UCSD-AML1 (cell line): ENCODE measurements around the gene ID2.
"Not testable (repeated sequence)": the region's sequence is repeated elsewhere in the genome, so short reads cannot be mapped to it uniquely, and the experiment has no call there.

Experiments used
- DNase-seq: peaks from one replicate; lab custom pipeline; 2025; ENCODE audit not compliant: unreplicated experiment; lab: John Stamatoyannopoulos, UW

ID2 gene

DNA sequence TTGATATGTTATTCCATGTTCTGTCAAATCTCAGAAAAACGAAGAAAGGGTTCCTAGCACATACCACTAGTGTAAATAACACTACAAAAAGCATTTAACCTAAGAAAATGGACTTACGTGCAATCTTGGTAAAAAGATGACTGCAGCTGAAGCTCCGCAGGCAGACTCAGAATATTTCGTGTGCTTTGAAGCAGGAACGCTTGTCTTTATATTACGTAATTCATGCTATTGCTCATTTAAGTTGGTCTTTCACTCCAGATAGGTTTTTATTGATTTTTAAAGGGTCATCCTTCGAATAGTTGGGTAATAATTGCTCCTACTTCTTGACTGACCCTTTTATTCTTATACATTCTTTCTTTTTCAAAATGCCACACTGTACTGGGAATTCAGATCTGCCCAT lies 44.0 kb downstream of the ID2 start:
- no peak for DNase-seq

DNA sequence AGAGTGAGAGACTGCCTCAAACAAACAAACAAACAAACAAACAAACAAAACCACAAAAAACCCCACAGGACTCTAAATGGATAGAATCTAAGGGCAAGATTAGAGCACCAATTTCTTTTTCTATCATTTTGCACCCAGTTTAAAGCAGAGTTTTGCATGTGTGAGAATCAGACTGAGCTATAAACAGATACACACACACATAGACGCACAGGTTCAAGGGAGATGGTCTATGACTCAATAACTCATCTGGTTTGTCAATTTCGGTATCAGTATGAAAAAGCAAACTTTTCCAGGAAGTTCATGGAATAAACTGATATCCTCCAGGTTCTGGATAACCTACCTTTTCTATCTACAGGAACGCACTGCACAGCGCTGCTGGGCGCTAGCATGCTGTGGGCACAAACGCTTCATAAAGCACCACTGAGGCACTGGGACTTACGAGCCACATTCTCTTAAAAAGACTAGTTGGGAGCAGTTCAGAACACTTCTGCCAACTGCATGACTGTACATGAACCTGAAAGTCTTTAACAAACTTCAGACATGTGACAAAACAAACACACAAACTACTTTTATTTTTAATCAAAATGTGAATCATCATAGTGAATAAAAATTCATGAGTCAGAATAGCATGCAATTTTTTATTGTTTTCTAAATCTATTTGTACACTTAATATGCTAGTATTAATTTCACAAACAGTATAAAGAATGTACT lies 46.6 kb downstream of the ID2 start:
- DNase-seq = no peak

DNA sequence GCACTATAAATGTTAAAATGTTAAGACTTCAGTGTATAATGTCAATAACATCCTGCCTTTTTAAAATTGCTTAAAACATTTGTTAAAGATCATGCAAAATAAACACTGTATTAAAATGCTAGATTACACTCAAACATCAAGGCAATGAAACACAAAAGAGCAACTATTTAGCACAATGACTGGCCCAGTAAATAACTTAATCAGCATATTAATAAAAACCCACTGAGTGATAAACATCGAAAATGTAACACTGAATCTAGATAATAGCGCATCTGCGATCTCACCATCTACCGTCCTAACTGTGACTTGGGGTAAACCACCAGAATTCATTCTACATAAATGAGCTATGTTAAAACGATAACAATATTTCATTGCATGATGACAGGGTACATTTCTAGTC lies 47.2 kb downstream of the ID2 start:
- not testable (repeated sequence) for DNase-seq

DNA sequence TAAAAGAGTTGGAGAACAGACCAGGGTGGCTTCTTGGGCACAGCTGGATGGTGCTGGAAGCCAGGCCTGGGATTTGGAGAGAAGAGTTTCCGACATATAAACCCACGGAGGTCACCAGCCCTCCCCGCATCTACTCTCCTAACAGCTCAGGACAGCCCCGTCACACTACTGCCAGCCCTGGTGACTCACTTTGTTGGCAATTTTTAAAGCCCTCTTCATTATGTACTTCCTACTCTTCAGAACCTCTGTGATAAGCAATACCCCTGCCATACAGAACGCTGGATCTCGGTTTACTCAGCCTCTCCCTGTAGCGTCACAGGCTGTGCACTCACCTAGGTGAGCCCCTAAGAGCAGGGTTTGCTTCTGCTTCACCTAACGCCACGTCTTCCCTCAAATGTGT lies 48.1 kb downstream of the ID2 start:
- no peak for DNase-seq

DNA sequence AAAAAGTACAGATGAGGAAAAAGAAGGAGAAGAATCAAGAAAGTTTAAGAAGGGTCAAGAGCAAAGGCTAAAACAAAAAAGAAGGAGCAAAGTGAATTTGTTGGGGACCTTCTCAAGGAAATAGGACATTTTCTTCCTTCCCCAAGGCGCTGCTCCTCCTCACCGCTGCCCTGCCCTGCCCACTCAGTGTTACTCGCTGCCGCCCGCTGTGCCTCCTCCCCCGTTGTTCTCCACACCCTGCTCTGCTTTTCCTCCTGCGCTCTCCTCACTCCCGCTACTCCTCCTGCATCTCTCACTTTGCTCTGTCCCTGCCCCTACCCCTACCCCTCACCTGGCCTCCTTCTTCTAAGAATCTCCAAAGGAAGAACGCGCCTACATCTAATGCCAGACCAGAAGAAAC lies 50.7 kb downstream of the ID2 start:
- no peak for DNase-seq
